IPS DF 19.7 (cell line): ENCODE results near the gene ZNF146.
"Not testable (repeated sequence)": the region's sequence is repeated elsewhere in the genome, so short reads cannot be mapped to it uniquely, and the experiment has no call there.

Source experiments
- DNase-seq: peaks from one replicate; pipeline ENCODE4 v3.0.0-alpha.2; 2013; ENCODE audit warnings: low read depth, low spot score

Gene ZNF146

DNA sequence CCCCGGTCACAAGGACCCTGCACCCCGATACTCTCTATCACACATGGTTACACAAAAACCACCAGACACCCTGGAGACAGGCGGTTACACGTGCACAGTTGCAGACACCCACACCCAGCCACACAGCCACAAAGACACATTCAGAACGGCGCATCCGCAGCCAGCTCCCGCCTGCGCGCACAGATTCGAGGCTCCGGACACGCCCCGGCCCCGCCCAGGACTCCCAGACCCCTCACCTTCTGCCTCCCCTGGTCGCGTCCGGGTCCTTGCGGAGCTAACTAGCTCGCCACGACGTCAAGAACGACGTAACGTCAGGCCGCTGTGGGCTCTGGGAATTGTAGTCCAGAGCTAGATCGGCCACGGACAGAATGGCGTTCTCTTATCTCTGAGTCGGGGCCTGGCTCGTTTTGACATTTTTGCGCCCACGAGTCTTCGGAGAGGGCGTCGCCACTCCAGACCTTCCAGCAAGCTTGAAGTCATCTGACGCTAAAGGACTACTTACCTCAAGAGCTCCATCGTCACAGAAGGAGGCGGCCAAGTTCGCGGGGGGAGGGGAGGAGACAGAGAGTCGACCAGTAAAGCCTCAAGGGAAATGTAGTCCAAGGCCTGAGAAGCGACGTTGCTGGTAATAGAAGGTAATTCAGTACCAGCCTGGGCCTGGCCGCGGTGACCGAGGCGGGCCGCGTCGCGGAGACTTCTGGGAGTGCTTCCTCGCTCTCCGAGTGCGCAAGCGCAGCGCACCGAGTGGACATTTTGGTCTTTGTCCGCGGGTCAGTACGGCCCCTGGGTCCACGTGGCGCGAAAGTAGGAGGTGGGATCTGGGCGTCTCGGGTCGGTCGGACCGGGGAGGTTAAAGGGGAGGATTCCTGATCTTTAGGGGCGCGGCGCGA, at the start of gene ZNF146, which contains the start of gene ZNF565:
Gene ZNF146, plus strand, starts transcription at position 721 of the 890 bp plus-strand sequence. CDS start 21,335 bp downstream, outside the sequence.
Gene ZNF565, minus strand, starts transcription at position 280 of the 890 bp plus-strand sequence. CDS start 12,680 bp downstream, outside the sequence.
- peak; percentile 98 for DNase-seq

DNA sequence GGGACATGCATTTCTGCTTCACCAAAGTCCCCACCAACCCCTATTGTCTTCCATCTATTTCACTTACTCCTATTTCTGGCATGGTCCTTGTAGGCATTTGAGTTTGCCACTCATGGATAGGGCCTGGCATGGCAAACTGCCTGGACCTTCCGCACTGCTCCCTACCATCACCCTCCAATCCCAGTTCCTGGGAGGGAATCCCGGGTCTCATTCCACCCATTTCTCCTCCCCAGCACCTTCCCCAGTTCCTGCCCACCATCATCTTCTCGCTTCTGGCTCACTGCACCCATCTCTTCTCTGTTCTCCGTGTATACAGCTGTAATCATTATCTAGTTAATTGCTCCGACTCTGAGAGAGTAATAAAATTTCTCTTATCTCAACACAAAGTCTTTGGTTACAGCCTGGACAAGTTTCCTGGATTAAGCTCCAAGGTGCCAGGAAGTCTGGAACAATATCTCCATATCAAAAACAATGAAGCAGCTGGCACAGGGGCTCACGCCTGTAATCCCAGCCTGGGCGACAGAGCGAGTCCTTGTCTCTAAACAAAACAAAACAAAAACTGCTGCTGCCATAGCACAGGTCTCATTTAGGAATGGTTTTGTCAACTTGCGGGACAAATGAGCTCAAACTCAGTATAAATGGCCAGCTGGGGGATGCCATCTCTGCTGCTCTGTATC, 45.7 kb upstream of the ZNF146 start:
- DNase-seq: no peak

DNA sequence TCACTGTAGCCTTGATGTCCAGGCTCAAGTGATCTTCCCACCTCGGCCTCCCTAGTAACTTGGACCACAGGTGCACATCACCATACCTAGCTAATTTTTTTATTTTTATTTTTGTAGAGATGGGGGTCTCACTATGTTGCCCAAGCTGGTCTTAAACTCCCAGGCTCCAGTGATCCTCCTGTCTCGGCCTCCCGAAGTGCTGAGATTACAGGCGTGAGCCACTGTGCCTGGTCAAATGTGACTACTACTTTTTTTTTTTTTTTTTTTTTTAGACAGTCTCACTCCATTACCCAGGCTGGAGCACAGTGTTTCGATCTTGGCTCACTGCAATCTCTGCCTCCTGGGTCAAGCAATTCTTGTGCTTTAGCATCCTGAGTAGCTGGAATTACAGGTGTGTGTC, 42.1 kb upstream of the ZNF146 start:
- no peak for DNase-seq

DNA sequence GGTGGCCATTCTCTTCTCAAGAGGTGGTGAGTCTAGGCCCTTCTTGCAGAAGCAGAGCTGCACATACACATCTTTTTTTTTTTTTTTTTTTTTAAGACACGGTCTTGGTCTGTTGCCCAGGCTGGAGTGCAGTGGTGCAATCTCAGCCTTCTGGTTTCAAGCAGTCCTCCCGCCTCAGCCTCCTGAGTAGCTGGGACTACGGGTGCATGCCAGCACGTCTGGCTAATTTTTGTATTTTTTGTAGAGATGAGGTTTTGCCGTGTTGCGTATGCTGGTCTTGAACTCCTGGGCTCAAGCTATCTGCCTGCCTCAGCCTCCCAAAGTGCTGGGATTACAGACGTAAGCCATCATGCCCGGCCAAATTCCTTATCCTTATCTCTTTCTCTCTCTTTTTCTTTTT, 41.1 kb upstream of the ZNF146 start:
- not testable (repeated sequence) for DNase-seq

DNA sequence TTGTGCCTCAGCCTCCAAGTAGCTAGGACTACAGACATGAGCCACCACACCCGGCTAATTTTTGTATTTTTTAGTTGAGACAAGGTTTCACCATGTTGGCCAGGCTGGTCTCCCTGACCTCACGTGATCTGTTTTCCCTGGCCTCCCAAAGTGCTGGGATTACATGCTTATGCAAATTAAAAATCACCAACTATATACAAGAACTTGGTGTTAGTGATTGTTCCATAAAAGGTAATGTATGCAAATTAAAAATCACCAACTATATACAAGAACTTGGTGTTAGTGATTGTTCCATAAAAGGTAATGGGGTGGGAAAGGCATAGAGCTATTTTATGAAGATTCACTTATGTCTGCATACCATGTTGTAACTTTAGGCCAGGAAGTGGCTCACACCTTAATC, 35.8 kb upstream of the ZNF146 start:
- DNase-seq: not testable (repeated sequence)

DNA sequence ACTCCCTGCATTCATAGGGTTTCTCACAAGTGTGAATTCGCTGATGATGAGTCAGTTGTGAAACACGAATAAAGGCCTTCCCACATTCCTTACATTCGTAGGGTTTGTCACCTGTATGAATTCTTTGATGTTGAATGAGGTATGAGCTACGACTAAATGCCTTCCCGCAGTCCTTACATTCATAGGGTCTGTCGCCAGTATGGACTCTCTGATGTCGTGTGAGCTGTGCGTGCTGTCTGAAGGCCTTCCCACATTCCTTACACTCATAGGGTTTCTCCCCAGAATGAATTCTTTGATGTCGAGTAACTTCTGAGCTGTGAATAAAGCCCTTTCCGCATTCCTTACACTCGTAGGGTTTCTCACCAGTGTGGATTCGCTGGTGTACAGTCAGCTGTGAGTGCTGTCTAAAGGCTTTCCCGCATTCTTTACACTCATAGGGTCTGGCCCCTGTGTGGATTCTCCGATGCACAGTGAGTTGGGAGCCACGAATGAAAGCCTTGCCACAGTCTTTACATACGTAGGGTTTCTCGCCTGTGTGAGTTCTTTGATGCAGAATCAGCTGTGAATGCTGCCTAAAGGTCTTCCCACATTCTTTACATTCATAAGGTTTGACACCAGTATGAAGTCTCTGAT, 32.2 kb upstream of the ZNF146 start:
- DNase-seq: peak; percentile 70

DNA sequence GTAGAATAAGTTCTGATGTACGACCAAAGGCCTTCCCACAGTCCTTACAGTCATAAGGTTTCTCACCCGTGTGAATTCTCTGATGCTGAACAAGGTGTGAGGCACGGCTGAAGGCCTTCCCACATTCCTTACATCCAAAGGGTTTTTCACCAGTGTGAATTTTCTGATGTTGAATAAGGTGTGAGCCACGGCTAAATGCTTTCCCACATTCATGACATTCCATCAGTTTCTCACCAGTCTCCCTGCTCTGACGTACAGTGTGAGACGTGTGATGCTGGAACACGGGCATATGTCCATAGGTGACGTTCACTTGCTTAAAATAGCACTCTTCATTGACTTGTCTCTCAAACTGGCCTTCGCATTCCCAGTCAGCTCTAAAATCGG, 31.7 kb upstream of the ZNF146 start:
- DNase-seq: peak; percentile 40

DNA sequence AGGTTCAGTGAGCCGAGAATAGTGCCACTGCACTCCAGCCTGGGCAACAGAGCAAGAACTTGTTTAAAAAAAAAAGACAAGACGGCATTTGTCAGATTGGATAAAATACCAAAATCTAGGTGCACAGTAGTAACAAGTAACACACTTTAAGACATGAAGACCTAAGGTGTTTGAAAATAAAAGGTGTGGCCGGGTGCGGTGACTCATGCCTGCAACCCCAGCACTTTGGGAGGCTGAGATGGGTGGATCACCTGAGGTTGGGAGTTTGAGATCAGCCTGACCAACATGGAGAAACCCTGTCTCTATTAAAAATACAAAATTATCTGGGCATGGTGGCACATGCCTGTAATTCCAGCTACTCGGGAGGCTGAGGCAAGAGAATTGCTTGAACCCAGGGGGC, 28.2 kb upstream of the ZNF146 start:
- not testable (repeated sequence) for DNase-seq

DNA sequence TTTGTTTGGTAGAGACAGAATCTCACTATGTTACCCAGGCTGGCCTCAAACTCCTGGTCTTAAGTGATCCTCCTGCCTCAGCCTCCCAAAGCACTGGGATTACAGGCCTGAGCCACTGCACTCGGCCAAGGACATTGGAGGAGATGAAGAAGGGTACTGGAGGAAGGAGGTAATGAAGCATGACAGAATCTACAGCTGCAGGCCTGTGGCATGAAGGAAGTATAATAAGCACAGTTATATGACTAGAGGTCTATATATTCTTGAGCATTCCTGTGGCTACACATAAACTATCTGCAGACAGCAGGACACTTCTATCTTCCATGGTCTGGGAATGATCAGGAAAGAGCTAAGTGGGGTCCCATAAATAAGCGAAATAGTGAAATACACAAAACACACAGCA, 18.7 kb upstream of the ZNF146 start:
- no peak for DNase-seq

DNA sequence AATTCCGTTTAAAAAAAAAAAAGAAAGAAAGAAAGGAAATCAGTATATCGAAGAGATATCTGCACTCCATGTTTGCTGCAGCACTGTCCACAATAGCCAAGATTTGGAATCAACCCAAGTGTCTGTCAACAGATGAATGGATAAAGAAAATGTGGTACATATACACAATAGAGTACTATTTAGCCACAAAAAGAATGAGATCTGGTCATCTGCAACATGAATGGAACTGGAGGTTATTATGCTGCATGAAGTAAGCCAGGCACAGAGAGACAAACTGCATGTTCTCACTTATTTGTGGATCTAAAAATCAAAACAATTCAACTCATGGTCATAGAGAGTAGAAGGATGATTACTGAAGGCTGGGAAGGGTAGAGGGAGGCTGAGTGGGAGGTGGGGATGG, 16.8 kb upstream of the ZNF146 start:
- DNase-seq: no peak

DNA sequence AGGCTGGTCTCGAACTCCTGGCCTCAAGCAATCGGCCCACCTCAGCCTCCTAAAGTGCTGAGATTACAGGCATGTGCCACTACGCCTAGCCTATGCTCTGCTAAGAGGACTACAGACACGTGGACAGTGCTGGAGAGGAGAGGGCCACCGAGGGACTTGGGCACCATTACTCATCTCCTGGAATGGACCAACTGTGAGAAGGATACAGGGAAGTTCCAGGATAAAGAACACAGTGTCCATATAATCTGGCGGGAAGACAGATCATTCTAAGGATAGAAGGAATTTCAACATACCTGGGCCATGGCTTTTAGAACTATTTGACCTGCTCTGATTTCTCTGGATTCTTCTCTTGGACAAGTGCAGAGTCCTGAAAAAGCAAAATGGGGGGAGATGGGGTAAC, 13.2 kb upstream of the ZNF146 start:
- no peak for DNase-seq

DNA sequence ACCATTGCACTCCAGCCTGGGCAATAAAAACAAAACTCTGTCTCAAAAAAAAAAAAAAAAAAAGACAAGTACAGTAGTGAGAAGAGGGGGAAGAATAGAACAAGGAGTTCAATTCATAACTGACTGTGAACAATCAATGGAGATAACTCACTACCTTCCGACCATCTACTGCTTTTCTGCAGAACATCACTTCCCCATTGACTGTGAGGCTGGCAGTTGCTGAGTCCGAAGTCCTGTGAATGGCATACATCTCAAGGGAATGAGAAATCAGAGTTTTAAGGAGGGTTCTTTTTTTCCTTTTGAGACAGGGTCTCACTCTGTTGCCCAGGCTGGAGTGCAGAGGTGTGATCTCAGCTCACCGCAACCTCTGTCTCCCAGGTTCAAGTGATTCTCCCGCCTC, 11.6 kb upstream of the ZNF146 start:
- DNase-seq: no peak

DNA sequence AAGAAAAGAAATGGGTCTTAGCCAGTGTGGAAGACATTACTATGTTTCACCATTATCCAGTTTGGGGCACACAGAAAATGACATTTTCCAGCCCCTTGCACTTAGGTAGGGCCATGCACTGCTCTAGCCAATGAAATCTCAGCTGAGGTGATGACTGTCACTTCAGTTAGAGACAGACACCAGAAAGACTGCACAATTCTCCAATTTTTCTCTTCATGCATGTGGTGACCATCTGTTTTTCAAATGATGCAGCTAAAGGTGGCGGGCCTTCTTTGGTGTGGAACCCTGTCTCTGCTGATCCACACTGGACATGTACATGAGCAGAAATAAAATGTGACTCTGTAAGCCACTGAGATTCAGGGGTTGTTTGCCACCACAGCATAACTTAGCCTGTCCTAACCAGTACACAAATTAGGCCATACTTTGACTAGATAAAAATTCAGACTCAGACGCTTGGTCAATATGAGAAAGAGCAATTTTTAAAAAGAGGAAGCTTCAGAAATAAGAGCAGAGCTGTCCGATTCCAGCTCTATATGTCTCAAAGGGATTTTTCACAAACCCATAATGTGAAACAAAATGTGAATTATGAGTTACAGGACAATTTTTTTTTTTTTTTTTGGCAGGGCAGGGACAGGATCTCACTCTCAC, 7.2 kb upstream of the ZNF146 start:
- DNase-seq: no peak

DNA sequence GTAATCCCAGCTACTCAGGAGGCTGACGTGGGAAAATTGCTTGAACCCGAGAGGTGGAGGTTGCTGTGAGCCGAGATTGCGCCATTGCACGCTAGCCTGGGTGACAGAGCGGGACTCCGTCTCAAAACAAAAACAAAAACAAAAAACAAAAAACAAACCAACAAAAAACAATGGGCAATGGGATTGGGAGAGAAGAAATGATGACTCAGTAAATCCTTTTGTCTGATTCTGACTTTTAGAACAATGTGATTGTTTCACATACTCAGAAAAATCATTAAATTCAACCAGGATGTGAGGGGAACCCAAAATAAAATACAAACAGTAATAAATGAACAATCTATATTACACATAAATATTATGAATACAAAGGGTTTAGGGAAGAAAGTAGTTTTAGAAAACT, 5.5 kb upstream of the ZNF146 start:
- no peak for DNase-seq

DNA sequence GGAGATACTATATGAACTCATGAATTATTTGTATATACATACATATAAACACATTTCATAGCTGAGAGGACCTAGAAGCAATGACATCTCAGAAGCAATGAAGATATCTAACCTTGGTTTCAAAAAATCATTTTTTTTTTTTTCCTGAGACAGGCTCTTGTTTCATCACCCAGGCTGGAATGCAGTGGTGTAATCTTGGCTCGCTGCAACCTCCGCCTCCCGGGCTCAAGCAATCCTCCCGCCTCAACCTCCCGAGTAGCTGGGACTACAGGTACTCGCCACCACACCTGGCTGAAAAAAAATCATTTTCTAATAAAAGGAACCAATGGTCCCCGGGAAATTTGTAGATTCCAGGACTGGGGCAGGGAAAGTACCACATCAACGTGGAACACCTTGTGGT, 4.4 kb upstream of the ZNF146 start:
- no peak for DNase-seq

DNA sequence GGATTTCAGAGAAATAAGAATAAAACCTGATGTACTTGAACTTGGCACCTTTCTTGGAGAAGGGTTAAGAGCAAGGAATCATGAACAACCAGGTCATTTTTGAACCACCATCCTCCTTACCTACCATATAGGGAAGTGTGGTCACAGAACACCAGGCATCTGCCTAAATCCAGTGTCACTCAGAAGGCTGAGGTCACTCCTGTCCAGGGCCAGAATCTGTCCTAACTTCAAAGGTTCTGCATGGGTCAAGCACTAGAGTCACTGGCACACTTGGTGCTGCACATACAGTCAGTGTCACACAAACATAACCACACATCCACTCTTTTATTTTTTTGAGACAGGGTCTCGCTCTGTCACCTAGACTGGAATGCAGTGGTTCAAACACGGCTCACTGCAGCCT, 2.0 kb upstream of the ZNF146 start:
- no peak for DNase-seq

DNA sequence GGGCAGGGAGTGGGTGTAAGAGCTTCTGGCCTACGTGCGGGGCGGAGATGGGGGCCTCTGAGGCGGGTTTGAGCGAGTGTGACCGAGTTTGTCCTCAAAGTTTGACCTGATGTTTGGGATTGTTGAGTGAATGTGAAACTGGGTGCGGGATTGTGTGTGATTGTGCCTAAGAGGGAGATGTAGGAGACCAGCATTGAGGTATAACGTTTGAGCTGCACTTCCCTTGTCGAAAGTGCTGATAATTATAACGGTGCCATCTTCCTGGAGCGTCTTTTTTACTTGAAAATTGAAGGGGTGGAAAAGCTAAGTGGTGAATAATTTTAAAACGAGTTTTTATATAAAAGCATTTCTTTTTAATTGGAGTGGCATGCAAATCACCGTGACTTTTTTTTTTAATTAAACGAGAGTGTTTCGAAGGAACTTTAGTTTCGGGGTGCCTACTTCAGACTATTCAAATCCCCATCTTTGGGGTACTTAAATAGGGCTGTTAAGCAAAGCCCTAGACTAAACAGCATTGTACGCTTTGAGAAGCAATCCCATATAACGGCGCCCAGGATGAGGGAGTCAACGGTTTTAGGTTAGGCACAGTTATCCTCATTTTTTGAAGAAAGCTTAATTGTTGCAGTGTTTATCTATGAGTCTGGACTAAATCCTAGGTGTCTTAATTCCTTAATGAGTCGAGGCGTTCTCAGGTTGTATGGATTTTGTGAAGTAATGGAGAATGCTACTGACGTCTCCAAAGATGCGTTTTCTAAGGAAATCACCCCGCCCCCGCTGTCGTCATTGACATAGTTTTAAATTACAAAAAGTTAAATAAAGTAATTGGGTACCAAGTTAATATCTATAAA, 594 bp downstream of the ZNF146 start:
- no peak for DNase-seq

DNA sequence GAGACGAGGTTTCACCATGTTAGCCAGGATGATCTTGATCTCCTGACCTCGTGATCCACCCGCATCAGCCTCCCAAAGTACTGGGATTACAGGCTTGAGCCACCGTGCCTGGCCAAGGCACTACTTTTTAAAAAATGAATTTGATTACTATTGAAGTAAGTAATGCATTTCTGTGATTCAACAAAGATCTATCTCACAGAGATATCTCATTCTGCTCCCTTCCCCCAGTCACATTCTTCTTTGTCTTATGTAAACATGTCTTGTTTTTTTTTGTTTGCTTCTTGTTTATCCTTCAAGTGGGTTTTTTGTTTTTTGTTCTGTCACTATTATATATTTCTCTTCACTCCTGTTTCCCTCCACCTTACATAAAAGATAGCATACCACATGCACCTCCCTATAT, 6.6 kb downstream of the ZNF146 start:
- DNase-seq: no peak

DNA sequence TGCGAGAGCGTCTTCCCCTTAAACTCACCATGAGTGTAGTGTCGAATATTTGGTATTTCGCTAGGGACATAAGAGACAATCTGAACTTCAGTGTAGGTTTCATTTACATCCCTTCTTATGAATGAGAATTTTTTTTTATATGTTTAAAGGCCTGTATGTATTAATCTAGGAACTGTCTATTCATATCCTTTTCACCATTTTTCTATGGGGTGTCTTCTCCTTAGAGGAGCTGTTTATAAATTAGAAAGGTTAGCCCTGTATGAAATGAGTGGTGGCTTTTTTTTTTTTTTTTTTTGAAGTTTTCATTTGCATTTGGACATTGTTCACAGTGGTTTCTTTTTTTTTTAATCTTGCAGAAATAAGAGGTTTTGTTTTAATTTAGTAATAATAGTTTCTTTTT, 7.6 kb downstream of the ZNF146 start:
- DNase-seq: no peak

DNA sequence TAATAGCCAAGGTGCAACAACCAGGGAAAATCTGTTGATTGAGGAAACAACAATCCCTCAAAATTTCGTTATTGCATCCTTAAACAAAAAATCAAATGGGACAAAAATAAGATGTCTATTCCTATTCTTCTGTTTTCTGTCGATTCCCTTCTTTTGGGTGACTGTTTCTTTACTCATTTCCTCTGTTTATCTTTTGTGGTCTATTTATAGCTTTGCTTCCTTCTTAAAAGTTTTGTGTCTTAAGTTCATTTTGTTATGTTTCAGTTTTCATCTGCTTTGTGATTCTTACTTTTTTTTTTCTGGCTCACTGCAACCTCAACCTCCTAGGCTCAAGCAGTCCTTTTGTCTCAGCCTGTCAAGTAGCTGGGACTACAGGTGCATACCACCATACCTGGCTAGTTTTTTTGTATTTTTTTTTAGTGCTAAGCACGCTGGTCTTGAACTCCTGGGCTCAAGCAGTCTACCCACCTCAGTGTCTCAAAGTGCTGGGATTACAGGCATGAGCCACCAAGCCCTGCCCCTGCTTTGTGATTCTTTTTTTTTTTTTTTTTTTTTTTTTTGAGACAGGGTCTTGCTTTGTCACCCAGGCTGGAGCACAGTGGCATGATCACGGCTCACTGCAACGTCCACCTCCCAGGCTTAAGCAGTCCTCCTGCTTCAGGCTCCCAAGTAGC, 10.4 kb downstream of the ZNF146 start:
- DNase-seq: no peak
